ES-I3 (cell line): Measurements from ENCODE around the gene PLA2G2F.

ENCODE experiments used
- H3K36me3 ChIP-seq: 2 replicates; pipeline ENCODE4 v1.6.1; 2013; ENCODE audit warnings: mild to moderate bottlenecking, low read length, control low read depth, moderate library complexity; ENCODE audit not compliant: insufficient read depth
- H3K4me1 ChIP-seq: 2 replicates; pipeline ENCODE4 v1.6.1; 2013; ENCODE audit warnings: mild to moderate bottlenecking, control low read depth, low read length; ENCODE audit not compliant: insufficient read depth
- H3K9ac ChIP-seq: 2 replicates; pipeline ENCODE4 v1.6.1; 2013; ENCODE audit warnings: low read depth, mild to moderate bottlenecking, low read length, moderate library complexity
- H3K9me3 ChIP-seq: 2 replicates; pipeline ENCODE4 v1.6.1; 2013; ENCODE audit warnings: mild to moderate bottlenecking, low read length, moderate library complexity; ENCODE audit not compliant: control insufficient read depth, insufficient read depth

PLA2G2F gene

GRCh38 chr1:20190256-20191160 lies 51.4 kb downstream of the PLA2G2F start:
- no peak overlapping the region for H3K9ac ChIP-seq
- H3K4me1 ChIP-seq: peaks cover 7% of the 10 kb centered on the region
- no peaks in the 10 kb centered on the region for H3K9me3 ChIP-seq
- no peaks in the 10 kb centered on the region for H3K36me3 ChIP-seq

- H3K36me3 ChIP-seq: no peaks in the 10 kb centered on the region
- H3K9me3 ChIP-seq: no peaks in the 10 kb centered on the region
- no peak overlapping the region for H3K9ac ChIP-seq
- H3K4me1 ChIP-seq: peaks cover 7% of the 10 kb centered on the region
Measured at GRCh38 chr1:20191266-20191825, 52.2 kb downstream of the PLA2G2F start.

DNA sequence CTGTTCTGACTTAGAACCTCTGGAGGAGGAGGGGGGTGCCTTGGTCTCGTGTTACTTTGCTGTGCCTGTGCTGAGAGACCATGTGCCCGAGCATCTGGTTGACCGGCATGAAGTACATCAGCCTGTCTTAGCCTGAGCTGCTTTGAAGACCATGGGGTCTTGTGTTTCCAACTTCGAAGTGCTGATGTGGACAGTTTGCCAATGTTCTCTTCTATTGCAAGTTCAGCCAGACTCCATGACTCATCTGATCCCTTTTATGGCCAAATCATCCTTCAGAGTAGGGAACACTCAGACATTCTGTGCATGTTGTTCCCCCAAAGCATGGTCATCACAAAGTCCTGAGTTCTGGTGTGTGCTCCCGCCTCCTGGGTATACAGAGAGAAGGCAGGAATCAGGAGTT lies 53.2 kb downstream of the PLA2G2F start:
- H3K4me1 ChIP-seq: peaks cover 7% of the 10 kb centered on the region
- no peaks in the 10 kb centered on the region for H3K9me3 ChIP-seq
- H3K9ac ChIP-seq: no peak overlapping the region
- no peaks in the 10 kb centered on the region for H3K36me3 ChIP-seq

DNA sequence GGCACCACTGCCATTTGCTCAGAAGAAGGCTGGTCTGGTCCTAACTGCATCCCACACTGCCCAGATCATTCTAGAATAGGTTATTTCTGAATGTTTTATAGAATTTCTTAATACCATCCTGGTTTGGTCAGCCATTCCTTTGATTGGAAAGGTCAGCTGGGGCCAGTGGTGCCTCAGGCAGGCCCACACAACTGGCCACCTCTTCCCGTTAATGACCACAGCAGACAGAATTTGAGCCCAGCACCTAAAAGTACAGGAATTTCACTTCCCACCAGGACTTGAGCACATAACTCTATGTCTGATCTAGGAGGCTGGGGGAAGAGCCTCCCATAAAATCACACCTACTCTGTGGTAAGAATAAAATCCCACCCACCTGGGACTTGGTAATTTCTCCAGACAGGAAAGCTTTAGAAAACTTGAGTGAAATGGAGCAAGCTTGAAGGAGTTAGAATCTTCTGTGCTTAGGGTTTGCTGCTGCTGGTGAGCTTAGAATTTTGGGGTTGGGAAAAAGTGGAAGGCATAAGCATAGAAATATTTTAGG lies 53.8 kb downstream of the PLA2G2F start:
- H3K4me1 ChIP-seq: peaks cover 7% of the 10 kb centered on the region
- no peaks in the 10 kb centered on the region for H3K9me3 ChIP-seq
- H3K9ac ChIP-seq: no peak overlapping the region
- H3K36me3 ChIP-seq: no peaks in the 10 kb centered on the region

DNA sequence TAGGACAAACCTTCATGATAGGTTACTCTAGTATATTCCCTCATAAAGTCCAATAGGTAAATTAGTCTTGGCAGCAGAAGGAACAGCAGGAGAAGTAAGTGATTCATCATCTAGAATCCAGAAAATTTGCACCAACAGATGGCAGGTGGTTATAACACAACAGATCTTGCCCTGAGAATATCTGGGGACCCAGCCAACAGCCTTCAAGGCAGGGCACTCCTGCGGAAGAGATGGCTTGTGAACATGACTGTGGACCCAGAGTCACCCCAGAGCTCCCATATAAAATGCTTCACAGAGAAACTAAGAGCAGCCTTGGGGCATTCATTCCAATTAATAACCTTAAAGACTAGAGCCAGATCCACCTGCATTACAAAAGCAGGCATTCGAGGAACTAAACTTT lies 55.1 kb downstream of the PLA2G2F start:
- Histone ChIP-seq H3K36me3 (no peaks in the 10 kb centered on the region), H3K9me3 (no peaks in the 10 kb centered on the region), H3K4me1 (peaks cover 7% of the 10 kb centered on the region), H3K9ac (no peak overlapping the region)

DNA sequence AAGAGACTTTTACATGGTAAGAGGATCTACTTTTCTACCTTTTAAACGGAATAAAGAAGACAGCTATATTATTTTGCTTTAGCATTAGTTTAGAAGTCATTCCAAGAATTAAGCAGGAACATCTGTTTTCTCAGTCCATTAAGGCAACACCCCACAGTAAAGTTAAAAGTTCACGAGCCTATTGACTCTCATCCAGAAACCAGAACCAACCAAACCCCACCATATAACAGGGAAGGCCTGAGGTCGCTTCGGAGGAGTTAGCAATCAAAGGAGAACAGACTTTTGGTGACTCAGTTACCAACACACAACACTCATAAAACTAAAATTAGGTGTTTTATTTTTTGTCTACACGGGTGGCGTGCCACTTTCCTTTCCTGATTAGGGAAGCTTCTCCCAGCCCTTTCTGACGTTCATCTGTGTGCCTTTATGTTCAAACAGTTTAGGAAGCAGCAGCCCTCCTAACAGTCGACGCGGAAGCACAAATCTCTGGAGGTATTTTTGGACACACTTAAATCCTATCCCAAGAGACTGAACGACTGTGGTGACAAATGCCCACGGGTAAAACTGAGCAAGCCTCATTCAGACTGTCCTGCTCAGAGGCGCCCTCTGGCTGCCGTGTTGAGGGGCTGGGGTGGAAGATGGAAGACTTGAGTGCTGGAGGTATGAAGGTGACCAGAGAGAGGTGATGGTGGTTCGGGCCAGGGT lies 55.8 kb downstream of the PLA2G2F start:
- Histone ChIP-seq H3K4me1 (peaks cover 7% of the 10 kb centered on the region), H3K9ac (no peak overlapping the region), H3K9me3 (no peaks in the 10 kb centered on the region), H3K36me3 (no peaks in the 10 kb centered on the region)

- H3K4me1 ChIP-seq: peaks cover 7% of the 10 kb centered on the region
- no peak overlapping the region for H3K9ac ChIP-seq
- no peaks in the 10 kb centered on the region for H3K9me3 ChIP-seq
- no peaks in the 10 kb centered on the region for H3K36me3 ChIP-seq
Measured at GRCh38 chr1:20195462-20195780, 56.3 kb downstream of the PLA2G2F start.

DNA sequence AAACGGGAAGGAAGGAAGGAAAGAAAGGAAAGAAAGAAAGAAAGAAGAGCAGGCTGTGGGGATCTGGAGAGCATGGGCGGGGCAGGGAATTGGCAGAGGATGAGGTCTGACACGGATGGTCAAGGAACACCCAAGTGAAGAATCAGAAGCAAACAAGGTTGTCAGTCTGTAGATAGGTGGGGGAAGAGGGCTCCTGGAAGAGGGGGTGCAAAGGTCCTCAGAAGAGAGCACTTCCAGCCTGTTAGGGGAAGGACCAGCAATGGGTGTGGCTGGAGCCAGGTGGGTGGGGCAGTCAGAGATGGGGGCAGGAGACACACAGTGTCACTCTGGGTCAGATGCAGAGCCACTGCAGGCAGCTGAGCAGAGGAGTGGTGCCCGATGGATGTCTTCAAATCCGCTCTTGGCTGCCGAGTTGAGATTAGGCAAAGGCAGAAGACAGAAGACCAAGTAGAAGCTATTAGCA lies 58.2 kb downstream of the PLA2G2F start:
- H3K4me1 ChIP-seq: peaks cover 7% of the 10 kb centered on the region
- H3K36me3 ChIP-seq: no peaks in the 10 kb centered on the region
- no peaks in the 10 kb centered on the region for H3K9me3 ChIP-seq
- H3K9ac ChIP-seq: no peak overlapping the region

- Histone ChIP-seq H3K4me1 (peaks cover 7% of the 10 kb centered on the region), H3K9me3 (no peaks in the 10 kb centered on the region)
Measured at GRCh38 chr1:20198296-20198695, 59.2 kb downstream of the PLA2G2F start.

GRCh38 chr1:20198918-20199317 lies 59.8 kb downstream of the PLA2G2F start:
- no peaks in the 10 kb centered on the region for H3K9me3 ChIP-seq
- H3K9ac ChIP-seq: no peak overlapping the region
- peaks cover 7% of the 10 kb centered on the region for H3K4me1 ChIP-seq

More at GRCh38 chr1:20198296-20198695, 59.2 kb downstream of the PLA2G2F start:
- Histone ChIP-seq H3K36me3 (no peaks in the 10 kb centered on the region), H3K9ac (no peak overlapping the region)

DNA sequence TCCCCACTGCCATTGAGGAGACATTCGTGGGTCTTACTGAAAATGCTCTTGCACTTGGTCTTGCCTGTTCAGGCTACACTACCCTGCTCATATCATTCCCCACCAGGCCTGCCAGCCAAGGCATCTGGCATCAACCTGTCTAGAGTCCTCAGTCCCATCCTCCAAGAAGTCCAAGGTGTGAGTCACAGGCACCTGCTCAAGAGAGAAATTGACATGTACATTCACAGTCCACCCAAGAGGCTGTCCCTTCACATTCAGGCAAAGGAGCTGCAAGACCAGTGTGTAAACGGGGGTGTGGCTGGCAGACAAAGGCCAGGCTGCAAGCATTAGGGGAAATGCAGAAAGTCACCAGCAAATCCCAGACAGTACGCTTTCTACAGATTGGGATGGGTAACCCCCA lies 60.3 kb downstream of the PLA2G2F start:
- no peak overlapping the region for H3K9ac ChIP-seq
- H3K4me1 ChIP-seq: peaks cover 7% of the 10 kb centered on the region
- H3K36me3 ChIP-seq: no peaks in the 10 kb centered on the region
- no peaks in the 10 kb centered on the region for H3K9me3 ChIP-seq

More at GRCh38 chr1:20198918-20199317, 59.8 kb downstream of the PLA2G2F start:
- no peaks in the 10 kb centered on the region for H3K36me3 ChIP-seq

DNA sequence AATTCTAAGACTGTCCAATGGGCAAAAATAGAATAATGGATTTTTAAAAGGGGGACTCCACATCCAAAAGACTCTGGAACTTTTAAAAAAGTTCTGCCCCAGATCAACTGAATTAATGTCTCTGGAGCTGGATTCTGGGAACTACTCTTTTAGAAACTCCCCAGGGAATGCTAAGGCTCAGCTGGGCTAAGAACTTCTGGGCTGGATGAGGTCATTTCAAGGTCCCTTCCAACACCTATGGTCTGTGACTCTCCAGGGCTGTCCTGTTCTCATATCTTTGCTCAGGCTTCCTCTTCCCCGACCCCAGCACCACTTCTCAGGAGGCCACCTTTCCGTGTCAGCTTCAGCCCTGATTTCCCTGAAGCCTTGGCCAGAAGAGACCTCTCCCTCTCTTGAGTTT lies 60.7 kb downstream of the PLA2G2F start:
- no peaks in the 10 kb centered on the region for H3K9me3 ChIP-seq

More for the DNA sequence above, 60.7 kb downstream of the PLA2G2F start:
- H3K9ac ChIP-seq: no peak overlapping the region
- peaks cover 2% of the 10 kb centered on the region for H3K4me1 ChIP-seq
- H3K36me3 ChIP-seq: no peaks in the 10 kb centered on the region
